Fibroblast of lung (primary cell): ENCODE data around the gene CNTN4. TPM values are rescaled to one million over a fixed set of nuclear protein-coding genes. Genes with fewer than 3 reads are reported as not detected.

Experiments used
- DNase-seq, 2 donors: peaks; one replicate each; pipeline versions ENCODE4 v3.0.0 to v3.0.0-alpha.2; 2010; ENCODE audit warnings: low read depth in 2 of 2
- H2AFZ ChIP-seq: 2 replicates; pipeline ENCODE4 v1.5.1; 2012; ENCODE audit warnings: low read length, control low read depth, inconsistent platforms
- H3K27ac ChIP-seq: 2 replicates; pipeline ENCODE4 v1.5.1; 2011; ENCODE audit warnings: low read length, control low read depth; ENCODE audit not compliant: insufficient read depth
- H3K27me3 ChIP-seq: 2 replicates; pipeline ENCODE4 v1.5.1; 2011; ENCODE audit warnings: mild to moderate bottlenecking, low read length; ENCODE audit not compliant: control insufficient read depth, insufficient read depth
- H3K36me3 ChIP-seq: 2 replicates; pipeline ENCODE4 v1.5.1; 2011; ENCODE audit warnings: low read length; ENCODE audit not compliant: control insufficient read depth, insufficient read depth
- H3K4me1 ChIP-seq: 2 replicates; pipeline ENCODE4 v1.5.1; 2011; ENCODE audit warnings: low read length; ENCODE audit not compliant: control insufficient read depth, insufficient read depth; ENCODE audit errors: extremely low read depth
- H3K4me2 ChIP-seq: 2 replicates; pipeline ENCODE4 v1.5.1; 2011; ENCODE audit warnings: low read length, control low read depth; ENCODE audit not compliant: insufficient read depth; ENCODE audit errors: extremely low read depth
- H3K4me3 ChIP-seq, 4 experiments: fragments of 200-600 bp in 1 of 4; sonication (generic) in 1 of 4; replicated peaks in 1 of 4; 2 replicates each; pipeline ENCODE4 v1.5.1; 2011 to 2016; ENCODE audit warnings: low read length in 4 of 4, low read depth in 3 of 4, mild to moderate bottlenecking in 3 of 4, control low read depth in 2 of 4, inconsistent platforms in 1 of 4, mixed read lengths in 1 of 4; ENCODE audit not compliant: insufficient read depth in 1 of 4; ENCODE audit errors: control extremely low read depth in 1 of 4
- H3K79me2 ChIP-seq: 2 replicates; pipeline ENCODE4 v1.5.1; 2012; ENCODE audit warnings: mild to moderate bottlenecking, low read length, inconsistent platforms; ENCODE audit not compliant: control insufficient read depth, insufficient read depth
- H3K9ac ChIP-seq: 2 replicates; pipeline ENCODE4 v1.5.1; 2011; ENCODE audit warnings: mild to moderate bottlenecking, low read length, control low read depth; ENCODE audit not compliant: insufficient read depth
- H3K9me3 ChIP-seq: 2 replicates; pipeline ENCODE4 v1.5.1; 2012; ENCODE audit warnings: low read depth, low read length; ENCODE audit not compliant: control insufficient read depth, insufficient read depth
- H4K20me1 ChIP-seq: 2 replicates; pipeline ENCODE4 v1.5.1; 2011; ENCODE audit warnings: low read length; ENCODE audit not compliant: control insufficient read depth, insufficient read depth; ENCODE audit errors: extremely low read depth
- CTCF ChIP-seq, 2 donors: IDR thresholded peaks in 1 of 2; conservative IDR thresholded peaks in 1 of 2; 1 replicate in 1 of 2; 2 replicates in 1 of 2; pipeline ENCODE4 v1.5.1; 2011 to 2012; ENCODE audit warnings: low read length in 2 of 2, control low read depth in 1 of 2, inconsistent platforms in 1 of 2, low read depth in 1 of 2, mild to moderate bottlenecking in 1 of 2
- EZH2 ChIP-seq: IDR thresholded peaks from 2 replicates; pipeline ENCODE4 v1.5.1; 2012; ENCODE audit warnings: low read length, control low read depth, mild to moderate bottlenecking; ENCODE audit errors: missing control alignments
- polyA plus RNA-seq, 2 donors: library from polyadenylated mRNA; depleted of rRNA in 1 of 2; stranded (reverse) in 1 of 2; unstranded in 1 of 2; fragments of >200 nt; gene quantifications; 2 replicates each; pipeline ENCODE4 v1.2.1, GENCODE V29; 2011 to 2012; ENCODE audit warnings: missing spikeins in 1 of 2
- total RNA-seq: library from RNA; depleted of rRNA; stranded (reverse); fragments of >200 nt; gene quantifications from 2 replicates; pipeline ENCODE4 v1.2.1, GENCODE V29; 2014

The CNTN4 gene
- total and polyA plus RNA-seq, 2 donors (not counting 1 experiment from before 2014, with no cell fraction given) = 0.17 to 0.69 TPM

- H2AFZ ChIP-seq = no peak overlapping the region
- no peaks in the 10 kb centered on the region for H4K20me1 ChIP-seq
- H3K4me3 ChIP-seq = no peak overlapping the region
- DNase-seq = no peak
- no peaks in the 10 kb centered on the region for H3K79me2 ChIP-seq
- H3K27ac ChIP-seq = no peak overlapping the region
- H3K4me1 ChIP-seq = no peaks in the 10 kb centered on the region
- no peaks in the 10 kb centered on the region for H3K27me3 ChIP-seq
- H3K36me3 ChIP-seq = no peaks in the 10 kb centered on the region
- H3K4me2 ChIP-seq = no peak overlapping the region
- H3K9ac ChIP-seq = no peak overlapping the region
- no peaks in the 10 kb centered on the region for H3K9me3 ChIP-seq
- TF ChIP-seq CTCF (conservative IDR thresholded peaks at IDR 0.05 in 1 of 2, IDR thresholded peaks at IDR 0.05 in 1 of 2; ENCODE audit: low read depth in 1 of 2, low read length in 2 of 2) = no peak
- TF ChIP-seq EZH2 = no peak
These were observed 484.4 kb downstream of the CNTN4 start for GRCh38 chr3:2583046-2583445.

GRCh38 chr3:2589336-2589969, 490.8 kb downstream of the CNTN4 start:
- DNase-seq = no peak
- H3K27ac ChIP-seq = no peak overlapping the region
- no peak overlapping the region for H2AFZ ChIP-seq
- no peaks in the 10 kb centered on the region for H3K9me3 ChIP-seq
- no peaks in the 10 kb centered on the region for H4K20me1 ChIP-seq
- no peaks in the 10 kb centered on the region for H3K4me1 ChIP-seq
- no peaks in the 10 kb centered on the region for H3K27me3 ChIP-seq
- H3K4me2 ChIP-seq = no peak overlapping the region
- no peak overlapping the region for H3K9ac ChIP-seq
- no peaks in the 10 kb centered on the region for H3K36me3 ChIP-seq
- no peaks in the 10 kb centered on the region for H3K79me2 ChIP-seq
- TF ChIP-seq CTCF (conservative IDR thresholded peaks at IDR 0.05 in 1 of 2, IDR thresholded peaks at IDR 0.05 in 1 of 2; ENCODE audit: low read depth in 1 of 2, low read length in 2 of 2) (no peak), EZH2 (no peak)
- no peak overlapping the region for H3K4me3 ChIP-seq

- H3K27ac ChIP-seq = no peak overlapping the region
- H4K20me1 ChIP-seq = no peaks in the 10 kb centered on the region
- no peaks in the 10 kb centered on the region for H3K79me2 ChIP-seq
- H3K4me2 ChIP-seq = no peak overlapping the region
- no peaks in the 10 kb centered on the region for H3K4me1 ChIP-seq
- H3K4me3 ChIP-seq = no peak overlapping the region
- no peaks in the 10 kb centered on the region for H3K27me3 ChIP-seq
- TF ChIP-seq EZH2 (no peak), CTCF (conservative IDR thresholded peaks at IDR 0.05 in 1 of 2, IDR thresholded peaks at IDR 0.05 in 1 of 2; ENCODE audit: low read depth in 1 of 2, low read length in 2 of 2) (no peak)
- no peaks in the 10 kb centered on the region for H3K9me3 ChIP-seq
- H3K9ac ChIP-seq = no peak overlapping the region
- no peak for DNase-seq
- no peak overlapping the region for H2AFZ ChIP-seq
- H3K36me3 ChIP-seq = no peaks in the 10 kb centered on the region
These were observed 496.8 kb downstream of the CNTN4 start for GRCh38 chr3:2595486-2595885.
